LHCN-M2 (cell line): ENCODE results near the gene FAIM2. TPM values are rescaled to one million over a fixed set of nuclear protein-coding genes. Genes with fewer than 3 reads are reported as not detected.
A peak's percentile ranks its signal among the peaks of the same experiment; 100 is the strongest.

Experiments
- DNase-seq: peaks from one replicate; pipeline ENCODE4 v3.0.0-alpha.2; 2012; ENCODE audit warnings: low read depth
- polyA plus RNA-seq: library from polyadenylated mRNA; unstranded; fragments of >200 nt; gene quantifications from one replicate; pipeline ENCODE4 v1.2.1, GENCODE V29; 2012; ENCODE audit warnings: missing spikeins
- total RNA-seq: library from RNA; depleted of rRNA; stranded (reverse); fragments of >200 nt; gene quantifications from 2 replicates; pipeline ENCODE4 v1.2.3, GENCODE V29; 2014; rRNA removed

FAIM2 gene
- 4.1 and 4.2 TPM in 2 replicates for total RNA-seq
- 1.7 TPM for polyA plus RNA-seq

DNA sequence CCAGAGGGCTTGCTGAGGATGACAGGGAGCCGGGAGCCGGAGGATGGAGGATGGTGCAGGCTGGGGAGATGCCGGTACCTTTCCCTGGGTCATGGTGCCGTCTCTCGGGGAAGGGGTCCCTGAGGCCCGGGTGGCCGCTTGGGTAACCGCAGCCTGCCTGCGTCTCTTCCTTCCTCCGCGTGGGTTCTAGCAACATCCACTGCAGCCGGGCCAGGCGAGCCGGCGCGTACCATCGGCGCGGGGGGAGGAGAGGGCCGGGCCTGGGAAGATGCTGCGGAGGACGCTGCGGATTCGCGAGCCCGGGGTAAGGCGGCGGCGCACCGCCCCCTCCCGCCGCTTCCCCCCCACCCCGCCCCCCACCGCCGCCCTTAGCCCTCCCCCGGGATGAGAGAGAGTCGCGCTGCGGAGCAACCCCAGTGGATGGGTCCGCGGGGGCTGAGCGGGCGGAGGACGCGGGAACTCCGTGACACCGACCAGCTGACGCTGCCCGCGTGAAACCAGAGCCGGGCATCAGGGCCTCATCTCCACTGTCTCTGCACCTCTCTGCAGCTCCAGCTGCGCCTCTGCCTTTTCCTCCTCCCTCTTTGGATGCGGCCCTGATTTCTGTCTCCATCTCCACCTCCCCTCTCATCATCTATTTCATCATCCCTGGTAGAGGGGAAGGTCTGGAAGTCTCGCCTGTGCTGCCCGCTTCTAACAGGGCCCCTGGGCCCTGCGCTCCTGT, at the start of gene FAIM2:
Gene FAIM2 (minus strand): TSS at position 201 of the 724 bp plus-strand sequence. CDS start 108 bp downstream, at position 93.
- DNase-seq = peak; percentile 59

DNA sequence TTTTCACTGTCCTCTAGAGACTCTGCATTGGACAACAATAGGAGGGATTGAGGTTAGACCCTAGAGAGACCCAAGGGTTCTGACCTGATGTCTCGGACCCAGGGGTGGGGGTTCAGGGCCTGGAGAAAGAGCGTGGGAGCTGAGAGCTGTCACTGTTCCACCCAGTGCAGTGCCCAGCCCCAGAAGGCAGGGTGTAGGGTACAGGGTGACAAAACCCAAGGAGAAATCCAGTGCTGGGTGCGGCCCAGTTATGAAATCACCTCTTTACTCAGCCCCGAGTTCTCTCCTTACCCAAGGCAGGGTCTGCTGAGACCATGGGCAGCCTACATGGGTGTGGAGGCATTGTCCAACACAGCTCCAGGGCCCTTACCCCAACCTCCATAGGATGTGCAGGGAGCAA, 49.5 kb upstream of the FAIM2 start:
- no peak for DNase-seq

DNA sequence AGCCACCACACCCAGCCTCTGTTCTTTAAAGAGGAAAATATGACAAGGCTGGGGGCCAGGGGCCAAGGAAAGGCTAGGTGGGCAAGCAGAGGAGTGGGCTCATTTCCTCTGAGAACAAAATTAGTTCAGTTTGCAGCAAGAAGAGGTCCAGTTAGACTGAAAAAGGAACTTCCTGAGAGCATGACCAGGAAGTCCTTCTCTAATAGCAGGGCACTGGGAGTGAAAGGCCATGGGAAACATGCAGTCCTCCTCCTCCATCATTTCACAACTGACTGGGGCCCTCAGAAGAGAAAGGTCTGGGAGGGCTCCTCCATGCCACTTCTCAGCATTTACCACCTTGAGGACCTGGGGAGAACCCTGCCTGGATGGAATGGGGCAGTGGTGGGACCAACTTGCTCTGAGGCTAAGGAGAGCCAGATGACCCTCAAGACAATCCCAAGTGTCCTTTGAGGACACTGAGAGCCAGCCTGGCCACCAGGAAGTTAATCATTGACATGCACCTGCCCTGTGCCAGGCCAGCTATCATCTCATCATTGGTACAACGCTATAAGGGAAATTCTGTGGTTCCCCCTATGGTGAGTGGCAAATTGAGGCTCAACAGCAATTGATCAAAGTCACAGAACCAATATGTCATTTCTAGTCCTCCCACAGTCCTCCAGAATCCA, 48.8 kb upstream of the FAIM2 start:
- no peak for DNase-seq

DNA sequence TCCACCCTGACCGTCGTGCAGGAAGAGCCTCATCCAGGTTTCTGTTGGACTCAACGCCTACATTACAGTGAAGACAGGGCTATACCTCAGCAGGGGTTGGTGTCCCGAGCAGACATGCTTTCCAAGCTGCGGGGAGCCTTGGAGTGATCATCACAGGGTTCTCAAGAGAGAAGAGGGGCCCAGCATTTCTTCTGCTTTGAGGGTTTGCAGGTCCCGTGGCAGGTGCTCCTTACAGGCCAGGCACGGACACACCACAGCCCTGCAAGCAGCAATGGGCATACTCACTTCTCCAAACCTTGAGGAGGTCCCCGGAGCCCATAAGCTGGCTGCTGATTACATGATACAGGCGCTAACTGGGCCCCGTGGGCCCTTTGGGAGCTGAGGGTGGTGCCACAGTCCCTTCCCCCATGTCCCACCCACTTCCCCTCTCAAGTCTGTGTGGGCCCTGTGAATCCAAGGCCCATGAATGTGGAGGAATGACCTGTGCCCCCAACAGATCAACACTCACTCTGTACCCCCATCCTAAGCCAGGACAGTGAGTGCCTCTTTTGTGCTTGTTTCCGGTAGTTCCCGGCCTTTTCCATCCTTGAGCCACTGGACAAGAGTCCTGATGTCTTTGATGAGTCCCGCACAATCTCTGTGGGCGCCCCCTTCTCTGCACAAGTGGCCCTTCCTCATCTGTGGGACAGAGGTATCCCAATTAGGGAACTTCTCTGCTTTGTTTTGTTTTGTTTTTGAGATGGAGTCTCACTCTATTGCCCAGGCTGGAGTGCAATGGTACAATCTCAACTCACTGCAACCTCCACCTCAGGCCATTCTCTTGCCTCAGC, 47.9 kb upstream of the FAIM2 start:
- DNase-seq = no peak

DNA sequence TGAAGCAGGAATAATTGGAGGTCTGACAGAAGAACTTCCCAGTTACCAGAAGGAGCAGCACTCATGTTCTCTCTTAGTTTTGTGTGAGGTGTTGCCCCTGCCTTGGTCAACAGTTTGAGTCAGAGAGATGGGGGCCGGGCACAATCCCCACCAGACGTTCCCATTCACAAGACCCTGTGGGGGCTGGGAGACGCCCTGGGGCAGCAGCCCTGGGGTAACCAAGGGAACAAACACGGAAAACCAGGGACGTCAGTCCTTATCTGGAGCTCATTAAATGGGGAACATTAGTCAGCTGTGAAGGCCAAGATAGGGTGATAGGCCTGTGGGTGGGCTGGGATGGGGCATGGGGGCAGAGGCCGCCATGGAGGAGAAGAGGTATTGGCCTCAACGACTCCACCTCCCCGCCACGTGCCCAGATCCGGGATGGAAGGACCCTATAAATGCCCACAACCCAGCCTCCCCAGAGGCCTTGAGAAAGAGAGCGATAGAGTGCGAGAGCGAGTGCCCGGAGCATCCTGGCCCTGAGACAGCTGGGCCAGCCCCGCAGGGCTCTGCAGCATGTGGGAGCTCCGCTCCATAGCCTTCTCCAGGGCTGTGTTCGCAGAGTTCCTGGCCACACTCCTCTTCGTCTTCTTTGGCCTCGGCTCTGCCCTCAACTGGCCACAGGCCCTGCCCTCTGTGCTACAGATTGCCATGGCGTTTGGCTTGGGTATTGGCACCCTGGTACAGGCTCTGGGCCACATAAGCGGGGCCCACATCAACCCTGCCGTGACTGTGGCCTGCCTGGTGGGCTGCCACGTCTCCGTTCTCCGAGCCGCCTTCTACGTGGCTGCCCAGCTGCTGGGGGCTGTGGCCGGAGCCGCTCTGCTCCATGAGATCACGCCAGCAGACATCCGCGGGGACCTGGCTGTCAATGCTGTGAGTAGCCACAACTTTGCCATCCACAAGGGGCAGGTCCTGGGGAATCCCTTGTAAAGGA, 46.9 kb upstream of the FAIM2 start, which contains the start of gene AQP2:
Gene AQP2 (plus strand): TSS at position 465 of the 979 bp plus-strand sequence. CDS start 94 bp downstream, at position 559.
- no peak for DNase-seq

DNA sequence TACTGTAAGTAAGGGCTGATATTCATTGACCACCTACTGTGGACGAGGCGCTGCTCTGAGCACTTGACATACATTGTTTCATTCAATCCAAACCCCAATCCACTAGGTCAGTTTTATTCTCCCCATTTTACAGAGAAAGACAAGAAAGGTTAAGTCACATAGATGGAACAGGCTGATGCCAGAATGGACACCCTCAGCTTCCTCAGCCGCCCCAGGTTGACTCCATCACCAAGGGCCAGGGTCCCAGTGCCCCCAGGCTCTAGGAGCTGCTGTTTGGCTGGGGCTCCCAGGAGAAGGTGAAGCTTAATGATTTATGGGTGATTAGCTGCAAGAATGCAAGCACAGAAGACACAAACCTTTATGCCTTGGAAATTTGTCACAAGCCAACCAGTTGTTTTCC, 46.2 kb upstream of the FAIM2 start:
- no peak for DNase-seq

DNA sequence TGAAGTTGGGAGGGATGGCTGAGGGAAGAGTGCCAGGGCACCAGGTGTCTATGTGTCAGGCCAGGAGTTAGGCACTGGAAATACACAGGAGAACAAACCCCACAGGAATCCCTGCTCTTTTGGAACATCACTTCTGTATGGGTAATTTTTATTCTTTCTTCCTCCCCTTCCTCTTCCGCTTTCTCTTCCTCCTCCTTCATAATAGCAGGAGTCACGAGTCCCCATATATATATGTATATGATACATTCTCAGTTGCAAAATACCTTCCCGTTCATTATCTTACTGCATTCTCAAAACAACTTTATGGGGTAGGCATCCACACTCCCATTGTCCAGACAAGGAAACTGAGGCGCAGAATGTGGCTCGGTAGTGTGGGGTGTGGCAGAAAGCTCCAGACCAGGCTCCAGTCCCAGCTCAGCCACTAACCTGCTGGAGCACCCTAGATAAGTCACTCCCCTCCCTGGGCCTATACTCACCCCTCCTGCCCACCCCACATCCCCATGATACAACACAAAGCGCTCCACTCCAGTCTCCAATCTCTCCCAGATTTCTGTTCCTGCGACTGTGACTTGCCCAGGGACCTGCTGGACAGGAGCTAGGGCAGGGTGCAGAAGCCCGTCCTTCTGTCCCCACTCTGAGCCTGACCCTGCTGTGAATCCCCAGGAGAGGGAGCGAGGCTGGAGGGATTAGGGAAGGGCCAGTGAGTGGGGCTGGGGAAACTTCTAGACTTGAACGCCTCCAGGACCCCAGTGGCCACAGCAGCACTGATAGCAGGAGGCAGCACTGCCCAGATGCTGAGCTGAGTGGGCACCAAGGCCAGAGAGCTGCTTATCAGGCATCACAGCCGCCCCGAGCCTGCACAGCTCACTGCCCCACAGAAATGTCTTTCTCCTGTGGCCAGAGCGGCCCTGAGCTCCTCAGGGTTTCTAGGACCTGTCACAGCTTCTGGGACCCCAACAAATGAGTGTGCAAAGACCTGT, 45.5 kb upstream of the FAIM2 start:
- DNase-seq = no peak

DNA sequence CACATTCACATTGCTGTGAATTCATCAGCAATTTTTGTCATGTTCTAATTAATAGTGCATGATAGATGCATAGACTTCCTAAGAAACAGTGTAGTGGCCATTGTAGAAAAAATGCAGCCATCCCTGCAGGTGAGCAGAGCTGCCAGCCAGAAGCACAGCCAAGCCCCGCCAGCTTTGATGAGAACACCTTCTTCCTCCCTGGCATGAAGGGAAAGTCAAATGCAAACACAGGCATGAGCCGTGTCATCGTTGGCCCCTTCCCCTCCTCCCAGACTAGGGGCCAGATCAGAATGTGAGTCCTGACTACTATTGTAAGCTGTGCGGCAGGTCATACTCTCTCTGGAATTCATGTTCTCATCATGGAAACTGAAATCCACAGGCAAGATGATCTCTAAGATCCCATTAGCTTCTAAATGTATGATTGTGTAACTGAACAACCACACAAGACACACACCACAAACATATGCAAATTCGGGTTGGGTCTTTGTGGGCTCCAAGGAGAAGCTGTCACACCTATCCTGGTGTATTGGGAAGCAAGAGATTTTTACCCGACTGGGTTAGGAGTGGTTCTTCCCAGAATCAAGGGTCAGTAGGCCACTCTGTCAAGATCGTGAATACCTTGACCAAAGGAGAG, 44.0 kb upstream of the FAIM2 start:
- DNase-seq = no peak

DNA sequence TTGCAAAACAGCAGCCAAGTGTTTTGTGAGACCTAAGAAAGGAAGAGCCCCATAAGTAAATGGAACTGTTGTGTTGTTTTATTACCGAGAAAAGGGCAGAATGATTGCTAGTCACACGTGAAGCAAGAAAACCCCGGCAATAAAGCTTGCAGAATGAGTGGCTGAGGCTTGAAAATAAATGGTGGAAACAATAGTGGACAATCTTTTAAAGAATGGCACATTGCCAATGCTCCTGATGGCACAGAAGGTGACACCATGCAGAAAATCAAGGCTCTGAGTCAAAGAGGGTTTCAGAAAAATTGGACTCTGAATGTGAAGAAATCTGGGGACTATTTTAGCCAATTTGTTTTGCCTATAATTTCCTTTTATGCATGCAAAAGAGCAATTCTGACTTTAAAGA, 42.8 kb upstream of the FAIM2 start:
- DNase-seq = no peak

DNA sequence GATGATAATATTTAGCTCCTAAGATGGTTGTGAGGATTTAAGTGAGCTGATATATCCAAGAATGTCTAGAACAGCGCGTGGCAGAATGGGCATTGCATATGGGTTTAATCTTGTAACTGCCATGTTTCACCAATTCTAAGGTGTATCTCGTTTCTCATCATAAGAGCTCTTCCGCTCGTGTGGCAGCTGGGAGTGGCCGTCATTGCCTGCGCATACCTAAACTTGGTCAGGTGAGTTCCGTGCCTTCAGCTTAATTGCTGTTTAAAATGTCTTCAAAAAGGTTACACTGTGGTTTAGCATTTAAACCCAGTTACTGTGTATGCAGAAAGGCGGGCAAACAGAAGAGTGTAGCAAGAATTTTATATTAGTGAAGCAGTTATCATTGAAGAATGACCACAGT, 42.4 kb upstream of the FAIM2 start:
- no peak for DNase-seq

DNA sequence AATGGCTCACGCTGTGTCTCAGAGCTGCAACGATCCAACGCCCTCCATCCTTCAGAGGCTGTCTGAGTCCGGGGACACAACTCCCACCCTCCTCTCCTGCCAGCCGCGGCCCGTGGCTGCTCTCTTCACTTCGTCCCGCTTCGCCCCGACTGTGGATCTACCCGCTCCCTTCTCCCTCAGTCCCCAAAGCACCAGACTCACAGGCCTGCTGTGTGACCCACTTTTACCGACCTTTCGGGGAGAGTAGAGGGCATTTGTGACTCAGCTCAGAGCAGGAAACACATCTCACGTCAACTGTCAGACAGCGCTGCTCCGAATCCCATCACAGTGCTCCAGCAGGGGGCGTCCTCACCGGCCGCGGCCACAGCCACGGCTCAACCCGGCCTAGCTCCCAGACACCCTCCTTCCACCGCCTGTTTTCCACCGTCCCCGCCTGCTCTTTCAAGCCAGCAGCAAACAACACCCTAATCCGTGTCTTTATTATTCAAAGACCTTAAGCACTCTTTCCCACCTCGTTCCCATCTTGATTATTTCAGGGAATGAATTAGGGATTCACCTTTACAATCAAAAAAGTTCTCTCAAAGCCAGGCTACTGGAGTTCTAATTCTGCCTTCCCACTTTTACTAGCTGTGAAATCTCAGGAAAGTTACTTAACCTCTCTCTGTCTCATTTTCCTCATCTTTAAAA, 41.8 kb upstream of the FAIM2 start:
- peak; percentile 76 for DNase-seq

DNA sequence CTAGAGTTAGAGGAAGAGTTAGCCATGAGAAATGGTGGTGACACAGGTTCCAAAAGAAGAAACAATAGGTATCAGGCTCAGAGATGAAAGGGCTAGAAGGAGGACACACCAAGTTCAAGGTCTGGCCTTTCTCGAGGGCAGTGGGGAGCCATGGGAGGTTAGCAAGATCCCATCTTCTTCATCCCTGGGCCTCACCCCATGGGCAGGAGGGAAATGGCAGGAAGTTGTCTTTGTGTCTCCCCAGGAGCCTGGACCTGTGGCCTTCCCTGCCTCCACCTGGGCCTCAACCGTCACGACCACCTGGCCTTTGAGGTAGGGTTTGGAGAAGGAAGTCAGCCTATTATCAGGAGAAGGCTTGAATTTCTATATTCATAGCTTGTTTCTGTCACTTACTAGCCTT, 41.0 kb upstream of the FAIM2 start:
- no peak for DNase-seq

DNA sequence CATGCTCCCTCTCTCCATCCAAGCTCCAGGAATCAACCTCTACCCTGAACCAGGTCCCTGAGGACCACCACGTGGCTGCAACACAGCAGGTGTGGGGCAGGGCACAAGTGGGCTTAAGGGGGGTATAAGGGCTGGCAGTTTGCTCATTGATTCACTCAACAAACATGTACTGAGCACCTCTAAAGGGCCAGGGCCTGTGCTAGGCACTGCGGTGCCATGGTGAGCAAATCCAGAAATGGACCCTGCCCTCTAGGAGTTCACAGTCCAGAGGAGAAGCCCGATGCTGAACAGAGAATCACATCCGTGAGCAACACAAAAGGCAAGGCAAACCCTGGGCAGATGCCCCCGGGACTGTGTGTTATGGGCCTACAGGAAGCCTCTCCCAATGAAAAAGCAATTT, 40.3 kb upstream of the FAIM2 start:
- DNase-seq = no peak

DNA sequence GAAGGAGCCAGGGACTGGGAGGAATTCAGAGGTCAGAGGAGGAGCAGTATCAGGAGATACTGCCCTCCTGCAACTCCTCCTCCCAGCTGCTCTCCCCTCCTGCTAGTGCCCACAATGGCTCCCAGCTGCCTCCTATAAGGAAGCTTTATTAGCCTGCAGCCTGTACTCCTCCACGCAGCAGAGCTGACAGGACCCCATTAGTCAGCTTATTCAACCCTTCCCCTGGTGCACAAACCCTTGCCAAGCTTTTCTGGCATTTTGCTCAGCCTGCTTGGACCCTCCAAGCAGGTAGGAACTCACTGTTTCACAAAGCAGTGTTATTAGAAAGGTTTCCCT, 39.9 kb upstream of the FAIM2 start:
- DNase-seq = no peak

DNA sequence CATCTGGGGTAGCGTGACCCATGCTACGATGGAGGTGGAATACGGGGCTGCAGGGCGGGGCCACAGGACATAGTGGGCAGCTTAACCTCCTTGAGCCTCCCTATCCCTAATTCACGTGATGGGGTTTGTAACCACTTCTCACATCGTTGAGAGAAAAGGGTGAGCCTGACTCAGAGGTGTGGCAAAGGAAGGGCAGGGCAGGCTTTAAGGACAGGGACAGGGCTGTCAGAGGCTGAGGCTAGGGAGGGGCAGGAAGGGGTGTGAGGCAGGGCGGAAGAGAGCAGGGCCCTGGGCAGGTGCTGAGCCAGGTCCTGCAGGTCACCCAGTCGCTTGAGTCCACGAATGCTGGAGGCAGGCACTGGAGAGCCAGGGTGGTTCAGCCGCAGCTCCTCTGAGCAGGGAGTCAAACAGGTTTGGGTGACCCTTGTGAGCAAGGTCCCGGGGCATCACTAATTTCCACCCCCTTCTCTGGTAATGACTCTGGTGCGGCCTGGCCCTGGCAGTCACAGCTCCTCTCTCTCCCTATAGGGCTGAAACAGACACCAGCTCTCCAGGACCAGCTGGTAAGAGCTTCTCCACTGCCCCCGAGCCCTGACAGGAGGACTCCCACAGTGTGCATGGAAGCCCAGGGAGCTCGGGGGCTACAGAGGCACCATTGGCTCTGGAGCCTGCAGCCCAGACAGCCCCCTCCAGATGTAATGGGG, 39.4 kb upstream of the FAIM2 start:
- no peak for DNase-seq

DNA sequence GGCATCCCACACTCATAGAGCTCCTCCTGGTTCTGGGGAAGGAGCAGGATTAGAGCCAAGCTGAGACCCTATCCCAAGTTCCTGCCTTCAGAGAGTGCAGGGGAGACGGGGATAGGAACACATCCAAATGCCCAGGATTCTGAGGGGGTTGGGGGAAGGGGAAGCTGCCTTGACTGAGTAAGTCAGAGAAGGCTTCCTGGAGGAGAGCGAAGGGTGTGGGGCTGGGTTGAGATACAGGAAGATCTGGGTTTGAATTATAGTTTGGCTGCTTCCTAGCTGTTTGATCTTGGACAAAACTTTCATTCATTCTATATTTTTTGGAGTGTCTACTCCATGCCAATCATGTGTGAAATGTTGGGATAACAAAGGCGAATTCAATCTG, 38.8 kb upstream of the FAIM2 start:
- no peak for DNase-seq

DNA sequence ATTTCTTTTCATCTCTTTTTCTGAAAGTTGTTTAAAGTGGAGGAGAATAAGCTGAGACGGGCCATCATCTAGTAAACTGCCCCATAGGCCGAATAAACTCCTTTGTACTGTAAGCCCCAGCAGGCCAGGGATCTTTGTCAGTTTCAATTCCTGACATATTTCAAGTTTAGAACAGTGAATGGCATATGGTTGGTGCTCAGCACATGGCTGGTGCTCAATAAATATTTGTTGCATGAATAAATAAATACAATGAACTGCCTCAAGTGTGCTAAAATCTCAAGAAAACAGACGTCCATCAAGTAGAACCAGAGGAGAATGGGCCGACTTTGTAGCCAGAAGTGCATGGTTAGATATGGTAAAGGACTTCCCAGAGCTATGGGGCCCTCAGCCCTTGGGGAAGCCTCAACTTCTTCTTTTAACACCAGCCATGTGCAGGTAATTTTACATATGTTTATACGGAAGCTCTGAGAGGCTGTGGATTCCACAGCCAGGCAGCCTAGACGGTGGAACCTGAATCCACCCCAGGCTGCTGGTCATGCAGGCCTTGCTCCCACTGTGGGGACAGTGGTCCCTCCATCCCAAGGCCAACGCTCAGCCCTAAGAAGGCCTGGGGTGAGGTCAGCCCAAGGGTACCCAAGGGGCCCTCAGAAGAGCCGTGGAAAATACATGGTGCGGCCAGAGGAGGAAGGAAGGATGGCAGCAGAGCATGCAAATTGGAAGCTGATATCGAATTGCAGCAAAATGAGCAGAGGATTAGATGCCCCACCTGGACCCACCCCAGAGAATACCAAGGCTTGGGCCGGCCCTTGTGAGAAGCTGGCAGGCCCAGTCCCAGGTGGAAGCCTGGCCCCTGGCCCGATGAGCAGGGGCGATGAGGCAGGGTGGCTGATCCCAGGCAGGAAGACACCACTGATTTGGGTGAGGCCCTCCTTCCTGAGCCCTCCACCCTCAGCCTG, 38.1 kb upstream of the FAIM2 start:
- DNase-seq = no peak
